GM19023 (cell line): Measurements from ENCODE around the gene SLC22A25.
"Not testable (repeated sequence)": the region's sequence is repeated elsewhere in the genome, so short reads cannot be mapped to it uniquely, and the experiment has no call there.

Experiments used
- ATAC-seq: cut with Tn5 transposase; IDR thresholded peaks from one replicate; pipeline ENCODE4 v1.9.1; 2021; ENCODE audit warnings: mild to moderate bottlenecking, moderate library complexity; ENCODE audit not compliant: unreplicated experiment

SLC22A25 gene

GRCh38 chr11:63235471-63236461, 7.6 kb downstream of the SLC22A25 start:
- ATAC-seq = not testable (repeated sequence)

GRCh38 chr11:63229815-63230214, 13.6 kb downstream of the SLC22A25 start:
- no peak for ATAC-seq

GRCh38 chr11:63227521-63228107, 15.8 kb downstream of the SLC22A25 start:
- no peak for ATAC-seq

GRCh38 chr11:63226488-63227114, 16.8 kb downstream of the SLC22A25 start:
- ATAC-seq = no peak

- no peak for ATAC-seq
Measured at GRCh38 chr11:63214093-63214492, 29.3 kb downstream of the SLC22A25 start.

GRCh38 chr11:63212742-63213141, 30.7 kb downstream of the SLC22A25 start:
- ATAC-seq = no peak

- no peak for ATAC-seq
Measured at GRCh38 chr11:63210111-63210510, 33.3 kb downstream of the SLC22A25 start.
